OCI-LY7 (cell line): ENCODE data around the gene HS3ST5. TPM values are rescaled to one million over a fixed set of nuclear protein-coding genes. Genes with fewer than 3 reads are reported as not detected.

Experiments used
- BruUV-seq: library from RNA; stranded (reverse); fragments of 400-500 nt; replicated peaks from 2 replicates; lab custom pipeline; 2021; lab: Mats Ljungman, UMichigan
- CTCF ChIA-PET: fragments of 300-600 bp; sonication (Branson Sonifier 250); formaldehyde crosslinking; loops from one replicate; lab custom pipeline; 2022; ENCODE audit warnings: antibody characterized with exemption; ENCODE audit not compliant: unreplicated experiment; lab: Charles Lee
- POLR2A ChIA-PET: fragments of 300-600 bp; sonication (Branson Sonifier 250); formaldehyde crosslinking; loops from one replicate; lab custom pipeline; 2022; ENCODE audit warnings: antibody characterized with exemption; lab: Charles Lee
- DNase-seq: peaks from one replicate; pipeline ENCODE4 v3.0.0-alpha.2; 2015; ENCODE audit warnings: low spot score
- H2AFZ ChIP-seq: fragments of 200-600 bp; sonication (generic), shearing (Covaris generic); 2 replicates; pipeline ENCODE4 v1.6.1; 2014; ENCODE audit warnings: mild to moderate bottlenecking, antibody characterized with exemption, low read length, moderate library complexity
- H3K27ac ChIP-seq: fragments of 200-600 bp; sonication (generic); 2 replicates; pipeline ENCODE4 v1.5.1; 2014; ENCODE audit warnings: mixed run types, low read depth, mild to moderate bottlenecking, moderate library complexity, low read length, inconsistent platforms; ENCODE audit not compliant: poor library complexity, severe bottlenecking
- H3K36me3 ChIP-seq: fragments of 200-600 bp; sonication (generic); 2 replicates; pipeline ENCODE4 v1.6.1; 2014; ENCODE audit warnings: mild to moderate bottlenecking, antibody characterized with exemption, low read length, moderate library complexity, mixed read lengths; ENCODE audit not compliant: insufficient read depth
- H3K4me1 ChIP-seq: fragments of 200-600 bp; sonication (generic); 2 replicates; pipeline ENCODE4 v1.5.1; 2014; ENCODE audit warnings: mild to moderate bottlenecking, low read length; ENCODE audit not compliant: insufficient read depth, poor library complexity, severe bottlenecking
- H3K4me2 ChIP-seq: fragments of 200-600 bp; sonication (generic); 2 replicates; pipeline ENCODE4 v1.6.1; 2014; ENCODE audit warnings: mild to moderate bottlenecking, low read length
- H3K4me3 ChIP-seq: fragments of 200-600 bp; sonication (generic); 2 replicates; pipeline ENCODE4 v1.5.1; 2014; ENCODE audit warnings: mild to moderate bottlenecking, low read depth, low read length; ENCODE audit not compliant: poor library complexity, severe bottlenecking
- H3K79me2 ChIP-seq: fragments of 200-600 bp; sonication (generic); 2 replicates; pipeline ENCODE4 v1.6.1; 2016; ENCODE audit warnings: low read depth, mild to moderate bottlenecking, low read length, moderate library complexity, mixed read lengths; ENCODE audit not compliant: insufficient read depth
- H3K9me2 ChIP-seq: fragments of 200-600 bp; sonication (generic); 2 replicates; pipeline ENCODE4 v1.6.1; 2016; ENCODE audit warnings: mild to moderate bottlenecking, low read length, mixed read lengths; ENCODE audit not compliant: insufficient read depth
- H3K9me3 ChIP-seq: fragments of 200-600 bp; sonication (generic); 2 replicates; pipeline ENCODE4 v1.6.1; 2014; ENCODE audit warnings: mild to moderate bottlenecking, mixed run types, low read length, mixed read lengths
- H4K20me1 ChIP-seq: fragments of 200-600 bp; sonication (generic); 2 replicates; pipeline ENCODE4 v1.6.1; 2014; ENCODE audit warnings: mild to moderate bottlenecking, antibody characterized with exemption, low read length, moderate library complexity, mixed read lengths; ENCODE audit not compliant: insufficient read depth
- EZH2phosphoT487 ChIP-seq: fragments of 200-600 bp; sonication (generic); IDR thresholded peaks from 2 replicates; pipeline ENCODE4 v1.6.1; 2018; ENCODE audit warnings: low read depth, borderline replicate concordance, mild to moderate bottlenecking, mixed run types, antibody characterized with exemption, low read length, moderate library complexity, mixed read lengths
- intact Hi-C: fragments of 100-400 bp; cut with micrococcal nuclease; formaldehyde crosslinking; loops from one replicate; pipeline ENCODE4 v1.10.0; 2022; ENCODE audit not compliant: unreplicated experiment
- total RNA-seq, 2 experiments: library from RNA; depleted of rRNA in 1 of 2; stranded (reverse); fragments of >200 nt in 1 of 2; shearing (Covaris generic) in 1 of 2; gene quantifications; 2 replicates each; pipeline ENCODE4 v1.2.3, GENCODE V29; 2014 to 2022
- TF ChIP-seq, protein P1 (sequence below): fragments of 200-600 bp; sonication (generic); conservative IDR thresholded peaks from 2 replicates; pipeline ENCODE4 v1.5.1; 2014; ENCODE audit warnings: mild to moderate bottlenecking, antibody characterized with exemption, low read length, moderate library complexity, mixed read lengths

The HS3ST5 gene
- total RNA-seq, 2 experiments from 2014 or later = not detected

DNA sequence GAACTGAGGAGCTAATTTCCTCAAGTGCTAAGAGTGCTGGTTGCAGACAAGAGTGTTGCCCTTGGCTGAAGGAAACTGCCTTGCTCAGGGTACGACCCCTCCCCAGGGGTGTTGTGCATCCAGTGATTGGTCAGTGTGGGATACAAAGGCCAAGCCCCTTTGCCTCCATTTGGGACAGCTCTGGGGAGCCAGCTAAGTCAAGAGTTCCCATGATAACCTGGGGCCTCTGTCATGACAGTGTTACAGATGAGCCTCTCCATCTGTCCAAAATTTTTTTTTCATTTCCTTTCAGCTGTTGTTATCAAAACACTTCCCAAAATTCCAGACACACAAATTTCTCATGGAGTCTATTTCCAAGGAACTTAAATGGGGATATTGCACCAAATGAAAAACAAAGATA, 93.3 kb downstream of the HS3ST5 start:
- Histone ChIP-seq H4K20me1 (no peaks in the 10 kb centered on the region), H3K4me1 (no peaks in the 10 kb centered on the region), H2AFZ (no peak overlapping the region), H3K36me3 (no peaks in the 10 kb centered on the region), H3K27ac (no peak overlapping the region), H3K79me2 (no peaks in the 10 kb centered on the region), H3K4me3 (no peak overlapping the region), H3K9me3 (no peaks in the 10 kb centered on the region), H3K4me2 (no peak overlapping the region), H3K9me2 (no peaks in the 10 kb centered on the region)
- intact Hi-C loops = no loop called here
- TF ChIP-seq, protein P1, sequence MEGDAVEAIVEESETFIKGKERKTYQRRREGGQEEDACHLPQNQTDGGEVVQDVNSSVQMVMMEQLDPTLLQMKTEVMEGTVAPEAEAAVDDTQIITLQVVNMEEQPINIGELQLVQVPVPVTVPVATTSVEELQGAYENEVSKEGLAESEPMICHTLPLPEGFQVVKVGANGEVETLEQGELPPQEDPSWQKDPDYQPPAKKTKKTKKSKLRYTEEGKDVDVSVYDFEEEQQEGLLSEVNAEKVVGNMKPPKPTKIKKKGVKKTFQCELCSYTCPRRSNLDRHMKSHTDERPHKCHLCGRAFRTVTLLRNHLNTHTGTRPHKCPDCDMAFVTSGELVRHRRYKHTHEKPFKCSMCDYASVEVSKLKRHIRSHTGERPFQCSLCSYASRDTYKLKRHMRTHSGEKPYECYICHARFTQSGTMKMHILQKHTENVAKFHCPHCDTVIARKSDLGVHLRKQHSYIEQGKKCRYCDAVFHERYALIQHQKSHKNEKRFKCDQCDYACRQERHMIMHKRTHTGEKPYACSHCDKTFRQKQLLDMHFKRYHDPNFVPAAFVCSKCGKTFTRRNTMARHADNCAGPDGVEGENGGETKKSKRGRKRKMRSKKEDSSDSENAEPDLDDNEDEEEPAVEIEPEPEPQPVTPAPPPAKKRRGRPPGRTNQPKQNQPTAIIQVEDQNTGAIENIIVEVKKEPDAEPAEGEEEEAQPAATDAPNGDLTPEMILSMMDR = no peak
- TF ChIP-seq EZH2phosphoT487 = no peak
- DNase-seq = no peak
- ChIA-PET CTCF (no interaction called here), POLR2A (interaction anchor here (1.0 kb wide), 1 partner anchor 9 kb away, joined by 4 read pairs; no protein-coding TSS in a partner anchor)
- no TSS peak for BruUV-seq

DNA sequence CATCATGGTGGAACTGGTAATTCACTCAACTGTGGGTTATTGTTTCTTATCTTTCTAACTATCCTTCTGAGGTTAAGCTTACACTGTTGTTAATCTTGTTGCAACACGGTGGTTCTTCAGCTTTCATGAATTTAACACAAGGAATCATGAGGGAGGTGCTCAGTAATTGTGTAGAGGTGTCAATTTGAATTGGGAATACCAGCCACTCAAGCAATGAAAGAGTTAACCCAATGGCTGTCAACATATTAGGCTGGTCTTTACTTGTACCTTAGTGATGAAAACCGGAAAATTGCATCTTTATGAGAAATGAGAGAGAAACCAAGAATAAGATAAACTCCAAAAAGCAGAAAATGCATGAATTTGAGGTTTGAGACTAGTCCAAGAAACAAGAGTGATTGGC, 95.7 kb downstream of the HS3ST5 start:
- Histone ChIP-seq H4K20me1 (no peaks in the 10 kb centered on the region), H3K4me3 (no peak overlapping the region), H3K79me2 (no peaks in the 10 kb centered on the region), H3K9me3 (no peaks in the 10 kb centered on the region), H3K4me1 (no peaks in the 10 kb centered on the region), H3K27ac (no peak overlapping the region), H3K36me3 (no peaks in the 10 kb centered on the region), H3K4me2 (no peak overlapping the region), H2AFZ (no peak overlapping the region), H3K9me2 (no peaks in the 10 kb centered on the region)
- ChIA-PET POLR2A (no interaction called here), CTCF (no interaction called here)
- TF ChIP-seq, protein P1 = no peak
- no peak for TF ChIP-seq EZH2phosphoT487
- BruUV-seq = no TSS peak
- DNase-seq = no peak
- intact Hi-C loops = no loop called here

DNA sequence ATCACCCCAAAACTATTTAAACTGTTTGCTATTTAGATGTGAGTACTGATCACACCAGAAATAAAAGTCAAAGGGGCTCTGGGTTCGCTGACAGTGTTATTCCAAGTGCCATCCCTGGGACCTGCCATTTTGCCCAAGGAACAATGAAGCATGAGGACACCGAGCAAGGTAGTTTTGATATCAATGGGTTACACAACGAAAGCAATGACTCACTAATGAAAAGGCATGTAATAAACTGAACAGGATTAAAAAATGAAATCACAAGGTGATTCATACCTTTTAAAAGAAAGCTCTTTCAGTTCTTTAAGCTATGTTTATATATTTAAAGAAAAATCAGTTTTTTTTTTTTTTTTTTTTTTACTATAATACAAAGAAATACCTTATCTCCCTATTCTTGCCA, 102.0 kb downstream of the HS3ST5 start:
- intact Hi-C loops = no loop called here
- Histone ChIP-seq H3K79me2 (no peaks in the 10 kb centered on the region), H3K27ac (no peak overlapping the region), H3K4me2 (no peak overlapping the region), H3K4me3 (no peak overlapping the region), H3K9me3 (no peaks in the 10 kb centered on the region), H2AFZ (no peak overlapping the region), H3K4me1 (no peaks in the 10 kb centered on the region), H3K36me3 (no peaks in the 10 kb centered on the region), H3K9me2 (no peaks in the 10 kb centered on the region), H4K20me1 (no peaks in the 10 kb centered on the region)
- ChIA-PET POLR2A (interaction anchor here (0.6 kb wide), 1 partner anchor 26 kb away, joined by 3 read pairs; no protein-coding TSS in a partner anchor), CTCF (no interaction called here)
- no peak for TF ChIP-seq EZH2phosphoT487
- TF ChIP-seq, protein P1 = no peak
- BruUV-seq = no TSS peak
- DNase-seq = no peak
